IMR-90 (cell line): Measurements from ENCODE around the gene WWP2. TPM values are rescaled to one million over a fixed set of nuclear protein-coding genes. Genes with fewer than 3 reads are reported as not detected.
A peak's percentile ranks its signal among the peaks of the same experiment; 100 is the strongest.

ENCODE experiments used
- ATAC-seq: fragments of 200-7000 bp; cut with Tn5 transposase; 2 replicates; pipeline ENCODE4 v1.9.1; 2020; ENCODE audit warnings: low read depth, mild to moderate bottlenecking, moderate library complexity
- BruUV-seq: library from RNA; stranded (reverse); fragments of 400-500 nt; replicated peaks from 2 replicates; lab custom pipeline; 2021; lab: Mats Ljungman, UMichigan
- CTCF ChIA-PET: fragments of 300-600 bp; formaldehyde crosslinking; extraction: SDS; loops from one replicate; lab custom pipeline; 2021; ENCODE audit warnings: antibody characterized with exemption; lab: Yijun Ruan, JAX
- POLR2A ChIA-PET: fragments of 300-600 bp; sonication (Branson Sonifier 250); formaldehyde crosslinking; loops from one replicate; lab custom pipeline; 2022; ENCODE audit warnings: antibody characterized with exemption; ENCODE audit not compliant: unreplicated experiment; lab: Charles Lee
- DNase-seq: peaks from one replicate; pipeline ENCODE4 v3.0.0; 2013
- H2AFZ ChIP-seq: replicated peaks from 2 replicates; pipeline ENCODE3; 2013; ENCODE audit warnings: low read length, mild to moderate bottlenecking; ENCODE audit not compliant: poor library complexity
- H2AK5ac ChIP-seq: 2 replicates; pipeline ENCODE4 v1.6.1; 2013; ENCODE audit warnings: low read depth, low read length, inconsistent platforms
- H2AK9ac ChIP-seq: replicated peaks from 2 replicates; pipeline ENCODE3; 2013; ENCODE audit warnings: mild to moderate bottlenecking, low read depth, low read length, moderate library complexity; ENCODE audit not compliant: poor library complexity
- H2BK120ac ChIP-seq: 2 replicates; pipeline ENCODE4 v1.6.1; 2013; ENCODE audit warnings: low read depth, low read length, inconsistent platforms
- H2BK15ac ChIP-seq: 3 replicates; pipeline ENCODE4 v1.6.1; 2013; ENCODE audit warnings: low read depth, low read length, inconsistent platforms
- H2BK20ac ChIP-seq: 2 replicates; pipeline ENCODE4 v1.6.1; 2013; ENCODE audit warnings: low read depth, mild to moderate bottlenecking, inconsistent platforms, low read length, moderate library complexity
- H2BK5ac ChIP-seq: 2 replicates; pipeline ENCODE4 v1.6.1; 2013; ENCODE audit warnings: mild to moderate bottlenecking, low read depth, low read length, inconsistent platforms; ENCODE audit not compliant: poor library complexity, severe bottlenecking
- H3K14ac ChIP-seq: replicated peaks from 2 replicates; pipeline ENCODE4 v1.6.1; 2013; ENCODE audit warnings: low read depth, low read length, inconsistent platforms
- H3K18ac ChIP-seq: 2 replicates; pipeline ENCODE4 v1.6.1; 2013; ENCODE audit warnings: low read depth, low read length, control low read depth
- H3K23ac ChIP-seq: 2 replicates; pipeline ENCODE4 v1.6.1; 2013; ENCODE audit warnings: low read depth, low read length, inconsistent platforms
- H3K27ac ChIP-seq: 2 replicates; pipeline ENCODE4 v1.5.1; 2013; ENCODE audit warnings: mild to moderate bottlenecking, control low read depth, low read length; ENCODE audit not compliant: insufficient read depth
- H3K27me3 ChIP-seq: 2 replicates; pipeline ENCODE4 v1.6.1; 2013; ENCODE audit warnings: low read length; ENCODE audit not compliant: control insufficient read depth, insufficient read depth
- H3K36me3 ChIP-seq: 2 replicates; pipeline ENCODE4 v1.6.1; 2013; ENCODE audit warnings: low read length, mixed read lengths; ENCODE audit not compliant: control insufficient read depth, insufficient read depth
- H3K4ac ChIP-seq: 2 replicates; pipeline ENCODE4 v1.6.1; 2013; ENCODE audit warnings: low read depth, low read length, inconsistent platforms
- H3K4me1 ChIP-seq: 2 replicates; pipeline ENCODE4 v1.6.1; 2013; ENCODE audit warnings: low read length, mixed read lengths; ENCODE audit not compliant: control insufficient read depth, insufficient read depth
- H3K4me2 ChIP-seq: 2 replicates; pipeline ENCODE4 v1.6.1; 2013; ENCODE audit warnings: low read depth, mild to moderate bottlenecking, control low read depth, low read length, moderate library complexity
- H3K4me3 ChIP-seq: 2 replicates; pipeline ENCODE4 v1.5.1; 2013; ENCODE audit warnings: low read depth, mild to moderate bottlenecking, control low read depth, low read length, moderate library complexity; ENCODE audit not compliant: insufficient read depth
- H3K56ac ChIP-seq: 2 replicates; pipeline ENCODE4 v1.6.1; 2013; ENCODE audit warnings: low read length, inconsistent platforms; ENCODE audit not compliant: insufficient read depth; ENCODE audit errors: extremely low read depth
- H3K79me1 ChIP-seq, 2 experiments: 2 replicates each; pipeline ENCODE4 v1.6.1; 2013; ENCODE audit warnings: low read length in 2 of 2, inconsistent platforms in 1 of 2, low read depth in 1 of 2
- H3K9ac ChIP-seq: 2 replicates; pipeline ENCODE4 v1.6.1; 2013; ENCODE audit warnings: low read depth, low read length, control low read depth
- H3K9me1 ChIP-seq: 2 replicates; pipeline ENCODE4 v1.6.1; 2013; ENCODE audit warnings: low read length, inconsistent platforms; ENCODE audit not compliant: insufficient read depth
- H3K9me3 ChIP-seq: 2 replicates; pipeline ENCODE4 v1.6.1; 2013; ENCODE audit warnings: low read length; ENCODE audit not compliant: control insufficient read depth, insufficient read depth
- H4K20me1 ChIP-seq: 2 replicates; pipeline ENCODE4 v1.6.1; 2013; ENCODE audit warnings: low read length, inconsistent platforms; ENCODE audit not compliant: insufficient read depth
- H4K5ac ChIP-seq: 2 replicates; pipeline ENCODE4 v1.6.1; 2013; ENCODE audit warnings: mild to moderate bottlenecking, low read depth, low read length, control low read depth
- H4K8ac ChIP-seq, 2 experiments: 2 replicates each; pipeline ENCODE4 v1.6.1; 2013; ENCODE audit warnings: low read depth in 2 of 2, low read length in 2 of 2, control low read depth in 1 of 2, inconsistent platforms in 1 of 2
- H4K91ac ChIP-seq: 2 replicates; pipeline ENCODE4 v1.6.1; 2013; ENCODE audit warnings: low read depth, low read length, inconsistent platforms; ENCODE audit not compliant: insufficient read depth
- BHLHE40 ChIP-seq: fragments of 150-350 bp; IDR thresholded peaks from 2 replicates; pipeline ENCODE4 v1.6.1; 2016; ENCODE audit warnings: mild to moderate bottlenecking, low read depth, low read length
- CTCF ChIP-seq: conservative IDR thresholded peaks from 2 replicates; pipeline ENCODE4 v1.5.1; 2012; ENCODE audit warnings: mild to moderate bottlenecking, low read depth, low read length, improper control_type of control experiment
- MAFK ChIP-seq: IDR thresholded peaks from 2 replicates; pipeline ENCODE4 v1.6.1; 2012; ENCODE audit warnings: low read depth, low read length, improper control_type of control experiment
- MAZ ChIP-seq: IDR thresholded peaks from 2 replicates; pipeline ENCODE4 v1.6.1; 2012; ENCODE audit warnings: low read depth, mild to moderate bottlenecking, low read length, improper control_type of control experiment, moderate library complexity, borderline replicate concordance
- MXI1 ChIP-seq: IDR thresholded peaks from 2 replicates; pipeline ENCODE4 v1.6.1; 2012; ENCODE audit warnings: low read depth, mild to moderate bottlenecking, low read length, moderate library complexity, borderline replicate concordance
- NFE2L2 ChIP-seq: fragments of 150-350 bp; IDR thresholded peaks from 2 replicates; pipeline ENCODE4 v1.6.1; 2016; ENCODE audit warnings: low read depth, mild to moderate bottlenecking, low read length
- POLR2A ChIP-seq: IDR thresholded peaks from 2 replicates; pipeline ENCODE4 v1.6.1; 2012; ENCODE audit warnings: mild to moderate bottlenecking, low read depth, low read length
- USF2 ChIP-seq: fragments of 150-350 bp; IDR thresholded peaks from 2 replicates; pipeline ENCODE4 v1.6.1; 2017; ENCODE audit warnings: mild to moderate bottlenecking, antibody characterized with exemption, low read length, low read depth
- WGBS, 2 experiments: methylation state at CpG; one replicate each; pipeline versions ENCODE4 v1.1.5 to v1.1.7; 2013; ENCODE audit warnings: missing lambda C conversion rate in 2 of 2; ENCODE audit not compliant: insufficient read length in 1 of 2; ENCODE audit errors: extremely low coverage in 2 of 2; 5-methylcytosine and 5-hydroxymethylcytosine counted together
- dilution Hi-C: fragments of 300-500 bp; cut with HindIII; formaldehyde crosslinking; loops from one replicate; pipeline ENCODE4 v1.14.3; 2018; ENCODE audit warnings: low sequenced_read_pairs; ENCODE audit not compliant: unreplicated experiment
- in situ Hi-C: fragments of 300-500 bp; cut with MboI; formaldehyde crosslinking; loops from 3 replicates; pipeline ENCODE4 v1.14.3; 2019; ENCODE audit warnings: low sequenced_read_pairs, inconsistent platforms, mixed read lengths
- intact Hi-C: fragments of 100-400 bp; cut with micrococcal nuclease; formaldehyde crosslinking; loops from 2 replicates; pipeline ENCODE4 v1.10.0; 2022
- polyA plus RNA-seq, 3 experiments: library from polyadenylated mRNA; depleted of rRNA; stranded (reverse); fragments of >200 nt; gene quantifications; 2 replicates each; pipeline ENCODE4 v1.2.3, GENCODE V29; 2012; ENCODE audit warnings: low replicate concordance in 1 of 3
- total RNA-seq: library from RNA; depleted of rRNA; stranded (reverse); fragments of >200 nt; gene quantifications from 2 replicates; pipeline ENCODE4 v1.2.3, GENCODE V29; 2012

WWP2 gene
- total and polyA plus RNA-seq, 2 of the 4 experiments (the other 2 are of a cell fraction), result 12.7 to 13.7 TPM

GRCh38 chr16:69937465-69937951, 175.4 kb downstream of the WWP2 start:
- Histone ChIP-seq H2BK5ac (no peak overlapping the region), H3K4me3 (no peak overlapping the region), H3K36me3 (peaks cover 53% of the 10 kb centered on the region), H2BK20ac (no peak overlapping the region), H4K91ac (no peak overlapping the region), H3K4me1 (no peaks in the 10 kb centered on the region), H3K27ac (no peak overlapping the region), H2BK120ac (no peak overlapping the region), H3K9me3 (no peaks in the 10 kb centered on the region), H4K20me1 (no peaks in the 10 kb centered on the region), H3K23ac (no peak overlapping the region), H3K18ac (no peak overlapping the region), H3K56ac (no peak overlapping the region), H3K4me2 (no peak overlapping the region), H4K5ac (no peak overlapping the region), H2AK5ac (no peak overlapping the region), H3K9me1 (0 out of 2 replicates have a peak, but pooled peaks cover 3% of the 10 kb centered on the region), H2AK9ac (no peak overlapping the region), H3K4ac (no peak overlapping the region), H4K8ac (no peak overlapping the region), H2BK15ac (no peak overlapping the region), H3K27me3 (no peaks in the 10 kb centered on the region), H3K9ac (no peak overlapping the region), H3K79me1 (no peaks in the 10 kb centered on the region), H2AFZ (no peak overlapping the region), H3K14ac (no peak overlapping the region)
- no peak; the same call in 1 of the 2 replicates for ATAC-seq
- CTCF ChIA-PET, result interaction anchor here (0.6 to 1.0 kb wide), 2 partner anchors 25 to 138 kb away, joined by 3 read pairs; no protein-coding TSS in a partner anchor
- 96% methylated on average over 11 of the region's 16 CpGs; no CpG with 5 or more reads in 1 of the 2 experiments for WGBS, 2 experiments
- dilution Hi-C loops, result no loop called here
- intact Hi-C loops, result no loop called here
- in situ Hi-C loops, result no loop called here
- BruUV-seq, result no TSS peak
- POLR2A ChIA-PET, result no interaction called here
- TF ChIP-seq POLR2A, result no peak
- TF ChIP-seq USF2, result no peak
- TF ChIP-seq MAZ, result no peak
- 0 out of 2 replicates have a peak, but pooled peaks have one; percentile 18 for TF ChIP-seq CTCF
- no peak for TF ChIP-seq NFE2L2
- no peak for TF ChIP-seq MXI1
- no peak for TF ChIP-seq MAFK
- no peak for TF ChIP-seq BHLHE40
- no peak for DNase-seq
